ENCODE data around the gene PSMG3. TPM values are rescaled to one million over a fixed set of nuclear protein-coding genes. Genes with fewer than 3 reads are reported as not detected.

PSMG3 gene
- total RNA-seq, 4 donors from 2014 or later, result 13.5 to 39.7 (median 31.5) TPM

GRCh38 chr7:1536743-1537534 is 32.9 kb downstream of the PSMG3 start:
- no peak for TF ChIP-seq CTCF (IDR thresholded peaks at IDR 0.05; ENCODE audit: low read depth)

GRCh38 chr7:1536455-1536742 is 33.4 kb downstream of the PSMG3 start:
- no peak for TF ChIP-seq CTCF (IDR thresholded peaks at IDR 0.05; ENCODE audit: low read depth)

- TF ChIP-seq CTCF (IDR thresholded peaks at IDR 0.05; ENCODE audit: low read depth), result no peak
Observed at GRCh38 chr7:1535701-1536454, 34.0 kb downstream of the PSMG3 start.

- TF ChIP-seq CTCF (IDR thresholded peaks at IDR 0.05; ENCODE audit: low read depth), result no peak
Observed at GRCh38 chr7:1535100-1535458, 34.8 kb downstream of the PSMG3 start.

GRCh38 chr7:1534330-1535099 is 35.3 kb downstream of the PSMG3 start:
- TF ChIP-seq CTCF (IDR thresholded peaks at IDR 0.05; ENCODE audit: low read depth), result no peak

GRCh38 chr7:1533547-1534329 is 36.1 kb downstream of the PSMG3 start:
- TF ChIP-seq CTCF (IDR thresholded peaks at IDR 0.05; ENCODE audit: low read depth), result no peak

All from subcutaneous adipose tissue (tissue), 4 donors.